ENCODE data around the gene MX1.

DNA sequence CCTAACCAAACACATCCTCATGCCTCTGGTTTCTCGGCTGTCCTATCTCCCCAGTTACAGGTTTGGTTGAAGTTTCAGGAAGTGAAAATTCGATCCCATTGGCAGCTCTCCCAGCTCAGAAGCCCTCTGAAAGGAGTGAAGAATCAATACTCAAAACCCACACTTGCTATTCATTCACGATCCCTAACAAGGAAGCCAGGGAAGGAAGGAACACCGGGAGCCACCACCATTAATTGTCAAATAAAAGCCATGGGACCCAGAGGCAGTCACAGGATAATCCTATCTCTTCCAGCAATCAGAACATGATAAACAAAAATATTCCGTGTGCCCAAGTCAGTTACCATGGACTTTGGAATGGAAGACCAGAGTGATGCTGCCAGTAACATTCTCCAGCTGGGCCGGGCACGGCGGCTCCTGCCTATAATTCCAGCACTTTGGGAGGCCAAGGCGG lies 74.9 kb downstream of the MX1 start:
- TF ChIP-seq OSR1 (CRISPR knock-in tag; IDR thresholded peaks at IDR 0.05), result no peak
- TF ChIP-seq ZFP30 (CRISPR knock-in tag; IDR thresholded peaks at IDR 0.05), result no peak
- no peak for TF ChIP-seq ARNTL (CRISPR knock-in tag; IDR thresholded peaks at IDR 0.05; ENCODE audit: borderline replicate concordance, low read depth)
- no peak for TF ChIP-seq CSDC2 (CRISPR knock-in tag; IDR thresholded peaks at IDR 0.05)
- TF ChIP-seq ESRRG (CRISPR knock-in tag; IDR thresholded peaks at IDR 0.05), result no peak
- TF ChIP-seq, protein P1, sequence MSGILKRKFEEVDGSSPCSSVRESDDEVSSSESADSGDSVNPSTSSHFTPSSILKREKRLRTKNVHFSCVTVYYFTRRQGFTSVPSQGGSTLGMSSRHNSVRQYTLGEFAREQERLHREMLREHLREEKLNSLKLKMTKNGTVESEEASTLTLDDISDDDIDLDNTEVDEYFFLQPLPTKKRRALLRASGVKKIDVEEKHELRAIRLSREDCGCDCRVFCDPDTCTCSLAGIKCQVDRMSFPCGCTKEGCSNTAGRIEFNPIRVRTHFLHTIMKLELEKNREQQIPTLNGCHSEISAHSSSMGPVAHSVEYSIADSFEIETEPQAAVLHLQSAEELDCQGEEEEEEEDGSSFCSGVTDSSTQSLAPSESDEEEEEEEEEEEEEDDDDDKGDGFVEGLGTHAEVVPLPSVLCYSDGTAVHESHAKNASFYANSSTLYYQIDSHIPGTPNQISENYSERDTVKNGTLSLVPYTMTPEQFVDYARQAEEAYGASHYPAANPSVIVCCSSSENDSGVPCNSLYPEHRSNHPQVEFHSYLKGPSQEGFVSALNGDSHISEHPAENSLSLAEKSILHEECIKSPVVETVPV (CRISPR knock-in tag; IDR thresholded peaks at IDR 0.05), result no peak
- no peak for TF ChIP-seq BACH2 (CRISPR knock-in tag; IDR thresholded peaks at IDR 0.05; ENCODE audit: borderline replicate concordance)
- no peak for TF ChIP-seq TCF4 (CRISPR knock-in tag; IDR thresholded peaks at IDR 0.05; ENCODE audit: borderline replicate concordance)
- TF ChIP-seq, protein P2, sequence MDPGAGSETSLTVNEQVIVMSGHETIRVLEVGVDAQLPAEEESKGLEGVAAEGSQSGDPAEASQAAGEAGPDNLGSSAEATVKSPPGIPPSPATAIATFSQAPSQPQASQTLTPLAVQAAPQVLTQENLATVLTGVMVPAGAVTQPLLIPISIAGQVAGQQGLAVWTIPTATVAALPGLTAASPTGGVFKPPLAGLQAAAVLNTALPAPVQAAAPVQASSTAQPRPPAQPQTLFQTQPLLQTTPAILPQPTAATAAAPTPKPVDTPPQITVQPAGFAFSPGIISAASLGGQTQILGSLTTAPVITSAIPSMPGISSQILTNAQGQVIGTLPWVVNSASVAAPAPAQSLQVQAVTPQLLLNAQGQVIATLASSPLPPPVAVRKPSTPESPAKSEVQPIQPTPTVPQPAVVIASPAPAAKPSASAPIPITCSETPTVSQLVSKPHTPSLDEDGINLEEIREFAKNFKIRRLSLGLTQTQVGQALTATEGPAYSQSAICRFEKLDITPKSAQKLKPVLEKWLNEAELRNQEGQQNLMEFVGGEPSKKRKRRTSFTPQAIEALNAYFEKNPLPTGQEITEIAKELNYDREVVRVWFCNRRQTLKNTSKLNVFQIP (CRISPR knock-in tag; IDR thresholded peaks at IDR 0.05; ENCODE audit: borderline replicate concordance, low read depth), result no peak
- TF ChIP-seq, protein P3, sequence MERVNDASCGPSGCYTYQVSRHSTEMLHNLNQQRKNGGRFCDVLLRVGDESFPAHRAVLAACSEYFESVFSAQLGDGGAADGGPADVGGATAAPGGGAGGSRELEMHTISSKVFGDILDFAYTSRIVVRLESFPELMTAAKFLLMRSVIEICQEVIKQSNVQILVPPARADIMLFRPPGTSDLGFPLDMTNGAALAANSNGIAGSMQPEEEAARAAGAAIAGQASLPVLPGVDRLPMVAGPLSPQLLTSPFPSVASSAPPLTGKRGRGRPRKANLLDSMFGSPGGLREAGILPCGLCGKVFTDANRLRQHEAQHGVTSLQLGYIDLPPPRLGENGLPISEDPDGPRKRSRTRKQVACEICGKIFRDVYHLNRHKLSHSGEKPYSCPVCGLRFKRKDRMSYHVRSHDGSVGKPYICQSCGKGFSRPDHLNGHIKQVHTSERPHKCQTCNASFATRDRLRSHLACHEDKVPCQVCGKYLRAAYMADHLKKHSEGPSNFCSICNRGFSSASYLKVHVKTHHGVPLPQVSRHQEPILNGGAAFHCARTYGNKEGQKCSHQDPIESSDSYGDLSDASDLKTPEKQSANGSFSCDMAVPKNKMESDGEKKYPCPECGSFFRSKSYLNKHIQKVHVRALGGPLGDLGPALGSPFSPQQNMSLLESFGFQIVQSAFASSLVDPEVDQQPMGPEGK (CRISPR knock-in tag; IDR thresholded peaks at IDR 0.05; ENCODE audit: borderline replicate concordance), result no peak

All from SK-N-SH treated with all-trans-retinoic acid at 6 μM for 48 hours (cell line).